Stimulated activated CD8-positive, alpha-beta memory T cell treated with anti-CD3 and anti-CD28 coated beads, Interleukin-2, amount 100 ng/mL, for 48 hours (primary cell): ENCODE measurements around the gene UQCRC1.

Source experiments
- DNase-seq, 2 donors: peaks; one replicate each; pipeline ENCODE4 v3.0.0-alpha.2; 2020; ENCODE audit warnings: low read depth in 2 of 2

UQCRC1 gene

GRCh38 chr3:48609088-48610005 lies at the start of gene UQCRC1:
Gene UQCRC1 (minus strand): TSS chr3:48609646. CDS start chr3:48609620, 26 bp downstream.
- DNase-seq = peak; percentile 87 to 91

GRCh38 chr3:48656841-48657281 lies 47.4 kb upstream of the UQCRC1 start:
- peak in 1 of 2 donors; percentile 16 for DNase-seq

GRCh38 chr3:48656061-48656840 lies 46.8 kb upstream of the UQCRC1 start:
- DNase-seq = peak; percentile 79 to 82

GRCh38 chr3:48655606-48656005 lies 46.2 kb upstream of the UQCRC1 start:
- peak in 1 of 2 donors; percentile 30 for DNase-seq

GRCh38 chr3:48655063-48655462 lies 45.6 kb upstream of the UQCRC1 start:
- no peak for DNase-seq

GRCh38 chr3:48652923-48653715 lies 43.7 kb upstream of the UQCRC1 start:
- DNase-seq = no peak

- DNase-seq = no peak
Observed at GRCh38 chr3:48651771-48652170, 42.3 kb upstream of the UQCRC1 start.

GRCh38 chr3:48650723-48651122 lies 41.3 kb upstream of the UQCRC1 start:
- DNase-seq = no peak

GRCh38 chr3:48648188-48648850 lies 38.9 kb upstream of the UQCRC1 start:
- DNase-seq = no peak

GRCh38 chr3:48647714-48648113 lies 38.3 kb upstream of the UQCRC1 start:
- no peak for DNase-seq

GRCh38 chr3:48644898-48645760 lies 35.7 kb upstream of the UQCRC1 start:
- no peak for DNase-seq

GRCh38 chr3:48642605-48643004 lies 33.2 kb upstream of the UQCRC1 start:
- no peak for DNase-seq

- no peak for DNase-seq
Observed at GRCh38 chr3:48641396-48641795, 31.9 kb upstream of the UQCRC1 start.

- no peak for DNase-seq
Observed at GRCh38 chr3:48639944-48640606, 30.6 kb upstream of the UQCRC1 start.

GRCh38 chr3:48637305-48637704 lies 27.9 kb upstream of the UQCRC1 start:
- no peak for DNase-seq

- DNase-seq = no peak
Observed at GRCh38 chr3:48636149-48636655, 26.8 kb upstream of the UQCRC1 start.

- peak; percentile 93 to 95 for DNase-seq
Observed at GRCh38 chr3:48635222-48636021, 26.0 kb upstream of the UQCRC1 start, which contains the start of gene SLC26A6. Gene SLC26A6 (minus strand): TSS chr3:48635461. CDS start chr3:48635393, 68 bp downstream.

GRCh38 chr3:48634661-48635221 lies 25.3 kb upstream of the UQCRC1 start:
- peak; percentile 34 to 59 for DNase-seq
